Esophagus squamous epithelium (tissue), 4 donors: ENCODE results near the gene ECE1.

Source experiments
- CTCF ChIP-seq, 6 experiments: fragments of 450-650 bp in 4 of 6; fragments of 200-600 bp in 2 of 6; sonication (generic) in 2 of 6; IDR thresholded peaks; one replicate each; pipeline ENCODE4 v1.5.1; 2016 to 2019; ENCODE audit warnings: antibody characterized with exemption in 6 of 6, mild to moderate bottlenecking in 4 of 6, moderate library complexity in 4 of 6
- POLR2A ChIP-seq, 4 donors: fragments of 450-650 bp; IDR thresholded peaks; one replicate each; pipeline ENCODE4 v1.6.1; 2017; ENCODE audit warnings: antibody characterized with exemption in 4 of 4, mild to moderate bottlenecking in 4 of 4, moderate library complexity in 3 of 4

GRCh38 chr1:21220815-21221214 is 69.4 kb downstream of the ECE1 start:
- TF ChIP-seq POLR2A (IDR thresholded peaks at IDR 0.05): no peak
- TF ChIP-seq CTCF (IDR thresholded peaks at IDR 0.05): no peak
